Endothelial cell (in vitro differentiated cells): ENCODE results near the gene PTPRD. TPM values are rescaled to one million over a fixed set of nuclear protein-coding genes. Genes with fewer than 3 reads are reported as not detected.

Source experiments
- DNase-seq: peaks from one replicate; pipeline ENCODE4 v3.0.0; 2021; ENCODE audit warnings: low spot score
- H3K27ac Mint-ChIP-seq: one replicate; pipeline ENCODE4 v1.8.0; 2021; ENCODE audit warnings: mixed read lengths, inconsistent platforms; ENCODE audit not compliant: unreplicated experiment
- H3K27me3 Mint-ChIP-seq: one replicate; pipeline ENCODE4 v1.8.0; 2021; ENCODE audit warnings: mild to moderate bottlenecking, moderate library complexity, mixed read lengths, inconsistent platforms; ENCODE audit not compliant: unreplicated experiment
- H3K36me3 Mint-ChIP-seq: one replicate; pipeline ENCODE4 v1.8.0; 2021; ENCODE audit warnings: mild to moderate bottlenecking, low read depth, mixed read lengths, inconsistent platforms; ENCODE audit not compliant: unreplicated experiment
- H3K4me1 Mint-ChIP-seq: one replicate; pipeline ENCODE4 v1.8.0; 2021; ENCODE audit warnings: mild to moderate bottlenecking, mixed read lengths, inconsistent platforms; ENCODE audit not compliant: unreplicated experiment
- H3K4me3 Mint-ChIP-seq: one replicate; pipeline ENCODE4 v1.8.0; 2021; ENCODE audit warnings: mild to moderate bottlenecking, mixed read lengths, inconsistent platforms; ENCODE audit not compliant: unreplicated experiment
- H3K9me3 Mint-ChIP-seq: one replicate; pipeline ENCODE4 v1.8.0; 2021; ENCODE audit warnings: mixed read lengths, inconsistent platforms; ENCODE audit not compliant: unreplicated experiment
- total RNA-seq: library from RNA; stranded (reverse); fragmentation: NEBNext Ultra II Directional; extraction: Animal tissue kit (Norgen Biotek cat#: 25700); gene quantifications from one replicate; pipeline ENCODE4 v1.2.1, GENCODE V29; 2021; ENCODE audit not compliant: unreplicated experiment
- TF ChIP-seq, protein P1 (sequence below): fragments of 200-600 bp; sonication (generic); IDR thresholded peaks from one replicate; pipeline ENCODE4 v1.5.0; 2021; ENCODE audit warnings: antibody characterized with exemption; ENCODE audit not compliant: unreplicated experiment

The PTPRD gene
- total RNA-seq, 1 donor from 2014 or later: 47.8 TPM

GRCh38 chr9:8329561-8330283 lies 2283.1 kb downstream of the PTPRD start:
- no peak for DNase-seq
- H3K9me3 Mint-ChIP-seq: no peaks in the 10 kb centered on the region
- H3K27me3 Mint-ChIP-seq: no peaks in the 10 kb centered on the region
- H3K4me1 Mint-ChIP-seq: no peaks in the 10 kb centered on the region
- no peak overlapping the region for H3K27ac Mint-ChIP-seq
- TF ChIP-seq, protein P1, sequence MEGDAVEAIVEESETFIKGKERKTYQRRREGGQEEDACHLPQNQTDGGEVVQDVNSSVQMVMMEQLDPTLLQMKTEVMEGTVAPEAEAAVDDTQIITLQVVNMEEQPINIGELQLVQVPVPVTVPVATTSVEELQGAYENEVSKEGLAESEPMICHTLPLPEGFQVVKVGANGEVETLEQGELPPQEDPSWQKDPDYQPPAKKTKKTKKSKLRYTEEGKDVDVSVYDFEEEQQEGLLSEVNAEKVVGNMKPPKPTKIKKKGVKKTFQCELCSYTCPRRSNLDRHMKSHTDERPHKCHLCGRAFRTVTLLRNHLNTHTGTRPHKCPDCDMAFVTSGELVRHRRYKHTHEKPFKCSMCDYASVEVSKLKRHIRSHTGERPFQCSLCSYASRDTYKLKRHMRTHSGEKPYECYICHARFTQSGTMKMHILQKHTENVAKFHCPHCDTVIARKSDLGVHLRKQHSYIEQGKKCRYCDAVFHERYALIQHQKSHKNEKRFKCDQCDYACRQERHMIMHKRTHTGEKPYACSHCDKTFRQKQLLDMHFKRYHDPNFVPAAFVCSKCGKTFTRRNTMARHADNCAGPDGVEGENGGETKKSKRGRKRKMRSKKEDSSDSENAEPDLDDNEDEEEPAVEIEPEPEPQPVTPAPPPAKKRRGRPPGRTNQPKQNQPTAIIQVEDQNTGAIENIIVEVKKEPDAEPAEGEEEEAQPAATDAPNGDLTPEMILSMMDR: no peak
- no peaks in the 10 kb centered on the region for H3K36me3 Mint-ChIP-seq
- H3K4me3 Mint-ChIP-seq: no peak overlapping the region

DNA sequence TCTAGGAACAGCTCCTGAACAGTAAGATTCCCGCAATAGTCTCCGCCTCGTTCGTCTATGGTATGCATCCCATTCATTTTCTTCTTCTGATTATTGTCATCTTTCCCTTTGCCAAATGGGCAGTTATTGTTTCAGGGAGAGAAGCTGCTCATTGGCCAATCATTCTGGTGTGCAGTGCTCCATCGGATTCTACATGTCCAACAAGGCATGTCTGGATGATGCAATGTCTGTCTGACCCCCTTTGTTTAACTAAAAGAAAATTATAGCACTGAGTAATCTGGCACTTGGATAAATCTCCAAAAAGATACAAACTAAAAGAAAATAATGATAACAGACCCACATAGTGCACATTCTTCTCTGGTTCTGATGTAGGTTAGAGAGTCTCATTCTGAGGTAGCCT lies 2297.6 kb downstream of the PTPRD start:
- no peaks in the 10 kb centered on the region for H3K9me3 Mint-ChIP-seq
- H3K27me3 Mint-ChIP-seq: no peaks in the 10 kb centered on the region
- no peak for DNase-seq
- H3K4me1 Mint-ChIP-seq: no peaks in the 10 kb centered on the region
- H3K4me3 Mint-ChIP-seq: no peak overlapping the region
- H3K27ac Mint-ChIP-seq: no peak overlapping the region
- TF ChIP-seq, protein P1: no peak
- H3K36me3 Mint-ChIP-seq: no peaks in the 10 kb centered on the region

DNA sequence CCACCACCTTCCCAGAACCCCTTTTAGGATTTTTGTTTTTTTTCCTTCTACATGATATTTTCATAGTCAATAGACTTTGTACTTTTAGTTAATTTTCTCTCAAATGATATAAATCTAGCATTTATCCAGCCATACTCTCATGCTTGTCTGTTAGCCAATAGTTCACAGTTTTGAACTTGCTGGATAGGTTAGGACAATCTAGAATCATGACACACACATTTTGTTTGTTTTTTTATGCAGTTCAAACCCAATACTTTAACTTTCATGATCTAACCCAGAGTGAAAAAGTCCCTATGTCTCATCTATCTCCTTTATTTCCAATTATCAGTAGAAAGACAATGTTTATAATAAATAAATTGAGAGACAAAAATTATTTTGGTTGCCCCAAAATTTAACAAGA lies 2303.5 kb downstream of the PTPRD start:
- no peaks in the 10 kb centered on the region for H3K27me3 Mint-ChIP-seq
- no peaks in the 10 kb centered on the region for H3K4me1 Mint-ChIP-seq
- H3K4me3 Mint-ChIP-seq: no peak overlapping the region
- DNase-seq: no peak
- TF ChIP-seq, protein P1: no peak
- H3K36me3 Mint-ChIP-seq: no peaks in the 10 kb centered on the region
- H3K9me3 Mint-ChIP-seq: no peaks in the 10 kb centered on the region
- no peak overlapping the region for H3K27ac Mint-ChIP-seq

DNA sequence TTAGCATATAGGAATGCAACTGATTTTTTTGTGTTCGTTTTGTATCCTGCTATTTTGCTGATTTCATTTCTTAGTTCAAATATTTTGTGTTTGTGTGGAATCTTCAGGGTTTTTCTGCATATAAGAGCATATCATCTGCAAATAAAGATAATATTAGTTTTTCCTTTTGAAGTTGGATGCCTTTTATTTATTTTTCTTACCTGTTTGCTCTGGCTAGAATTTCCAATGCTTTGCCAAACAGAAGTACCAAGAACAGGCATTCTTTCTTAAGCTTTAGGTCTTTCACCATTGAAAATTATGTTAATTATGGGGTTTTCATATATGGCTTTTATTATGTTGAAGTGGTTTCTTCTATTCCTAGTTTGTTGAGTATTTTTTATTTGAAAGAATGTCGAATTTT lies 2308.1 kb downstream of the PTPRD start:
- Mint-ChIP-seq H3K27me3 (no peaks in the 10 kb centered on the region), H3K4me1 (no peaks in the 10 kb centered on the region), H3K4me3 (no peak overlapping the region), H3K27ac (no peak overlapping the region), H3K36me3 (no peaks in the 10 kb centered on the region), H3K9me3 (no peaks in the 10 kb centered on the region)
- DNase-seq: no peak
- TF ChIP-seq, protein P1: no peak

- Mint-ChIP-seq H3K27me3 (peaks cover 2% of the 10 kb centered on the region), H3K9me3 (no peaks in the 10 kb centered on the region), H3K4me3 (no peak overlapping the region), H3K36me3 (no peaks in the 10 kb centered on the region), H3K4me1 (no peaks in the 10 kb centered on the region), H3K27ac (no peak overlapping the region)
- TF ChIP-seq, protein P1: no peak
- no peak for DNase-seq
These were observed 2311.5 kb downstream of the PTPRD start for GRCh38 chr9:8301296-8301695.
